ENCODE results near the gene NEK11. TPM values are rescaled to one million over a fixed set of nuclear protein-coding genes. Genes with fewer than 3 reads are reported as not detected.

NEK11 gene
- total and polyA plus RNA-seq, 9 of the 15 experiments (the other 6 are each of a cell fraction or from before 2014, with no cell fraction given), result 0.28 to 1.5 (median 0.87) TPM

- TF ChIP-seq MAFK (IDR thresholded peaks at IDR 0.05; ENCODE audit: low read length), result peak; percentile 68
- peak; percentile 63 for TF ChIP-seq ZNF316 (IDR thresholded peaks at IDR 0.05)
- no peak for TF ChIP-seq FUS (optimal IDR thresholded peaks at IDR 0.05; ENCODE audit: low read depth, low read length)
- TF ChIP-seq MAFG (tag; conservative IDR thresholded peaks at IDR 0.05), result peak; percentile 53; the same call in 1 of the 2 replicates
- peak; percentile 56; the same call in 1 of the 2 replicates for TF ChIP-seq MAFF (IDR thresholded peaks at IDR 0.05; ENCODE audit: low read length)
- peak; percentile 52 for TF ChIP-seq C11orf30 (IDR thresholded peaks at IDR 0.05; ENCODE audit: low read depth)
- no peak for TF ChIP-seq KLF1 (tag; IDR thresholded peaks at IDR 0.05)
- Histone ChIP-seq H3K27me3 (ENCODE audit: control insufficient read depth in 2 of 2, insufficient read depth in 2 of 2, low read length in 2 of 2) (no peaks in the 10 kb centered on the region), H3K9me3 (replicated peaks; ENCODE audit: control insufficient read depth, insufficient read depth, low read depth, low read length) (no peaks in the 10 kb centered on the region), H3K4me1 (replicated peaks in 1 of 2; ENCODE audit: control insufficient read depth in 2 of 2, insufficient read depth in 2 of 2, low read length in 2 of 2) (no peaks in the 10 kb centered on the region), H3K36me3 (ENCODE audit: control insufficient read depth, insufficient read depth, low read length) (no peaks in the 10 kb centered on the region), H2AFZ (ENCODE audit: low read depth, low read length) (no peak overlapping the region), H3K27ac (ENCODE audit: extremely low read depth, low read depth, low read length) (no peak overlapping the region), H3K9me1 (ENCODE audit: control insufficient read depth, insufficient read depth, low read length) (no peaks in the 10 kb centered on the region), H3K79me2 (ENCODE audit: control insufficient read depth, insufficient read depth, low read length) (no peaks in the 10 kb centered on the region), H3K4me3 (no peak overlapping the region), H3K9ac (ENCODE audit: insufficient read depth in 1 of 2, low read depth in 2 of 2, low read length in 2 of 2) (no peak overlapping the region), H4K20me1 (replicated peaks; ENCODE audit: control insufficient read depth, insufficient read depth, low read length) (no peaks in the 10 kb centered on the region), H3K4me2 (ENCODE audit: insufficient read depth, low read length) (no peak overlapping the region)
- 3% methylated on average over 3 of the region's 3 CpGs for WGBS (ENCODE audit: insufficient coverage, low coverage, missing lambda C conversion rate)
- no TSS peak for BruUV-seq (replicated peaks)
- CTCF ChIA-PET (ENCODE audit: low intra/inter-chr PET ratio), result no interaction called here
- ATAC-seq, result no peak
- no peak for DNase-seq (ENCODE audit: extremely low read depth in 1 of 4, low spot score in 3 of 4)
- in situ Hi-C loops (cut with MboI), result no loop called here
- intact Hi-C loops (cut with micrococcal nuclease), result no loop called here
- POLR2A ChIA-PET, result no interaction called here
- no peak for FAIRE-seq
Measured at GRCh38 chr3:131222599-131222998, 195.9 kb downstream of the NEK11 start.
